ENCODE results near the gene WBP11. TPM values are rescaled to one million over a fixed set of nuclear protein-coding genes. Genes with fewer than 3 reads are reported as not detected.

The WBP11 gene
- total RNA-seq = 13.5 and 16.5 TPM in 2 replicates

DNA sequence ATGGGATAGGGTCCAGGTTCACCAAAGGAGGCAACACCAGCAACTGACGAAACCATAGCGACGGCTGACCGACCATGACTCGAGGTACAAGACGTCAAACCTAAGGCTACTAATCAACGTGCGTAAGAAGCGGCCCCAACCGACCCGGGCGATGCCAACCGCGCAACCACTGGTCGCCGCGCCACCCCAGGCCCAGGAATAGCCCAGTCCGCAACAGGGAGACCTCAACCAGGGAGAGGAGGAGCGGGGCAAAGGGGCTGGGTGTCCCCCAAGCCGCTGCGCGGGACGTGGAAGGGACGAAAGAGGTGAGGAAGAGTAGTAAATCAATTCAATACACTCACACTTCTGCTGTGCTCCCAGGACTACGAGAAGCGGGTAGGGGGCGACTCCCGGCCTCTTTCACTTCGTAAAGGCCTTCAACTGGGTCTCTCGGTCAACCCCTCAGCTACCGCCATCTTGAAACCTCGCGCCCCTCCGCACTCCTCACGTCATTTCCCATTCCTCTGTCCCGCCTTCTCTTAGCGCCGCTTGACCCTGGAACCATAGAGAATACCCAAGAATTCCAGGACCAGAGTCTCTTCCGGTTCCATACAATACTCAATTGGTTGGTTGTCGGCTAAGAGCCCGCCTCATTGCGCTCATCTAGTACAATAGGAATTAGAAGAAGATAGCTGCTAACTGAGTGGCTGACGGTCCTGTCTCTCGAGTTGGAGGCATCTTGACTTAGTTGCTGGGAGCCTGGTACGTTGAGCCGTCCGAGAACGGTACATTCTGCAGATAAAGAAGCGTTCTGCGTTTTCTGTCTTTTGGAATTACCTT, at the start of gene WBP11, which contains the start of gene C12orf60:
WBP11 (minus strand) TSS at position 468 of the 819 bp plus-strand sequence. CDS start 2,095 bp downstream, outside the sequence.
C12orf60 (plus strand) TSS at position 660 of the 819 bp plus-strand sequence. CDS start 19,266 bp downstream, outside the sequence.

DNA sequence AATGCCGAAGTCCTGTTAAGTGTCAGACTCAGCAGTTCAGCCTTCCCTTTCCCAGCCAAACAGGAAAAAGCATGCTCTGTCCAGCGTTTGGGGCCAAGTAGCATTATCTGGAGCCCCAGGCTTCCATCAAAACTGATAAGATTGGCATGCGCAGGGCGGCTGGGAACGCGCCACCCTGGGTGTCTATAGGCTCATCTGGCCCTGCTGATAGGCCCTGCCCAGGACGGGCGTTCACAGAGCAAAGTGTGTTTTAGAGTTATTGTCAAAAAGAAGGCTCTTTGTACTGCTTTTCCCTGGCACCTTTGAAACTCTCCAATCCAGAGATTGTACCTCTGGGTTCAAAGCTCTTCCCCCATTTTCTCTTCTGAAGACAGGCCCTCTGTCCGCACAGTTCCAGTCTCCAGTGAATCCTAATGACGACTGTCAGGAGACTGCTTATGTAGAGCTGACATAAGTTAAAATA, 40.2 kb upstream of the WBP11 start, which contains the start of gene ART4:
ART4 (minus strand) TSS at position 102 of the 463 bp plus-strand sequence. CDS start 413 bp downstream, outside the sequence.

GRCh38 chr12:14814014-14814413, 10.7 kb upstream of the WBP11 start, which contains the start of gene SMCO3:
Gene SMCO3, minus strand, starts transcription at chr12:14814182. Its CDS starts 7,502 bp downstream, at chr12:14806680.

Other genes starting within 250 kb of the WBP11 start
- 0.09 TPM in 2 replicates for gene PLBD1, start 235.6 kb downstream of the WBP11 start, total RNA-seq
- gene GUCY2C, start 106.9 kb downstream of the WBP11 start, total RNA-seq = not detected in 2 replicates
- gene C12orf60, start 192 bp upstream of the WBP11 start, total RNA-seq = 1.1 and 1.3 TPM in 2 replicates
- gene SMCO3, start 10.7 kb upstream of the WBP11 start, total RNA-seq = 0.09 and 0.56 TPM in 2 replicates
- gene ART4, start 40.0 kb upstream of the WBP11 start, total RNA-seq = 9.4 and 17.9 TPM in 2 replicates
- gene MGP, start 82.4 kb upstream of the WBP11 start, total RNA-seq = 65.4 and 192 TPM in 2 replicates
- 0.09 and 0.27 TPM in 2 replicates for gene ERP27, start 135.1 kb upstream of the WBP11 start, total RNA-seq
- 193 and 252 TPM in 2 replicates for gene ARHGDIB, start 158.1 kb upstream of the WBP11 start, total RNA-seq
- gene PDE6H, start 169.6 kb upstream of the WBP11 start, total RNA-seq = not detected in 2 replicates